ENCODE data around the gene AKIP1.

AKIP1 gene

DNA sequence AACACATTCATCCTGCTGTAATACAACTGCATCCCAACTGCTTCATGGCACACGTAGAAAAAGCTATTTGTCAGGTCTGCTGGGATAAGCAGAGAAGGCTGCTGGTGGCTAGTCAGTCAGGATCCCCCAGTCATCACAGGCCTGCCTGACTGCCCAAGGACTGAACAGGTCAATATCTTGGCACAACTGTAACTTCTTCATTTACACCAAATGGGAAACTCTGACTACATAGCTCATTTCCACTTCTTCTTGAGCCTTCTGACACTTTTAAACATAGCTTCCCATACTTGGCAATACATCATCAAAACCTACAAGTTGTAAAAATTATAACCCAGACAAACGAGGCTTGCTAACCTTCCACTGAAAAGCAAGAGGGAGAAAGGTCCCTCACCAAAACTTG, 50.4 kb downstream of the AKIP1 start:
- Histone ChIP-seq H3K36me3 (replicated peaks in 1 of 2; ENCODE audit: control insufficient read depth in 2 of 2, insufficient read depth in 2 of 2, low read length in 2 of 2) (no peaks in the 10 kb centered on the region), H2AK5ac (ENCODE audit: low read depth, low read length) (no peak overlapping the region), H2BK120ac (ENCODE audit: low read depth, low read length) (no peak overlapping the region), H2BK12ac (ENCODE audit: low read length) (no peak overlapping the region), H2BK5ac (ENCODE audit: low read length) (no peak overlapping the region), H3K4me1 (ENCODE audit: control insufficient read depth in 2 of 2, insufficient read depth in 1 of 2, low read depth in 1 of 2, low read length in 2 of 2) (peaks cover 3 to 13% of the 10 kb centered on the region in 2 donors), H3K4me3 (ENCODE audit: low read length in 2 of 2) (no peak overlapping the region), H3K27me3 (ENCODE audit: control insufficient read depth in 3 of 3, insufficient read depth in 3 of 3, low read depth in 1 of 3, low read length in 3 of 3) (no peaks in the 10 kb centered on the region), H3K9ac (ENCODE audit: low read depth, low read length, poor library complexity) (no peak overlapping the region), H3K18ac (ENCODE audit: low read length) (no peak overlapping the region), H2AFZ (ENCODE audit: low read length) (no peak overlapping the region), H3K27ac (replicated peaks; ENCODE audit: low read length) (no peak overlapping the region), H3K9me3 (replicated peaks in 1 of 2; ENCODE audit: control insufficient read depth in 2 of 2, insufficient read depth in 1 of 2, low read depth in 1 of 2, low read length in 2 of 2) (no peaks in the 10 kb centered on the region), H3K4ac (ENCODE audit: low read length) (no peak overlapping the region), H4K8ac (ENCODE audit: low read depth, low read length) (no peak overlapping the region), H2BK15ac (ENCODE audit: low read length) (no peak overlapping the region), H3K79me1 (ENCODE audit: low read depth, low read length) (no peaks in the 10 kb centered on the region), H3K23ac (ENCODE audit: low read depth, low read length, poor library complexity) (no peak overlapping the region), H3K14ac (ENCODE audit: low read length) (no peak overlapping the region), H4K91ac (ENCODE audit: low read depth, low read length, poor library complexity) (no peak overlapping the region), H3K4me2 (ENCODE audit: insufficient read depth, low read length, poor library complexity, severe bottlenecking) (no peak overlapping the region)
- no peak for DNase-seq (ENCODE audit: low spot score)
- no CpG with 5 or more reads among the region's 2 CpGs for WGBS, 2 donors (ENCODE audit: extremely low coverage in 2 of 2, insufficient read length in 2 of 2, insufficient replicate concordance in 1 of 2)

DNA sequence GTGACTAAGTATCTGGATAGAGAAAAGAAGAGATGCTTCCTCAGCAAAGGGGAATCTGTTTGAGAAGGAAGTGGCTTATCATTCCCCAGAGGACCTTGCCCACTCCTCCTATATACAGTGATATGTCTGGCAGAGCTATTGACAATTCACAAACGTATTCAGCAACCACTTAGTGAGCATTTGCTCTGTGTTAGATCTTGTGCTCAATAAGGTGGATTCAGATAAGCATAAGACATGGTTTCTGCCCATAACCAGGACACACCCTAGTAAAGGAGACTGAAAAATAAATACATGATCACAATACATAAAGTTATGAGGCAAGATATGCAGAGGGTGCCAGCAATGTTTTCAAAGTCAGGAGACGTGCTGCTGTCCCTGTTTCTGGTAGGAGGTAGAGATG, 51.9 kb downstream of the AKIP1 start:
- Histone ChIP-seq H3K4me1 (ENCODE audit: control insufficient read depth in 2 of 2, insufficient read depth in 1 of 2, low read depth in 1 of 2, low read length in 2 of 2) (peaks cover 3 to 13% of the 10 kb centered on the region in 2 donors), H3K27me3 (ENCODE audit: control insufficient read depth in 3 of 3, insufficient read depth in 3 of 3, low read depth in 1 of 3, low read length in 3 of 3) (no peaks in the 10 kb centered on the region), H3K27ac (replicated peaks; ENCODE audit: low read length) (no peak overlapping the region), H2BK15ac (ENCODE audit: low read length) (no peak overlapping the region), H2BK120ac (ENCODE audit: low read depth, low read length) (no peak overlapping the region), H2AK5ac (ENCODE audit: low read depth, low read length) (no peak overlapping the region), H2AFZ (ENCODE audit: low read length) (no peak overlapping the region), H3K9ac (ENCODE audit: low read depth, low read length, poor library complexity) (no peak overlapping the region), H4K91ac (ENCODE audit: low read depth, low read length, poor library complexity) (no peak overlapping the region), H3K79me1 (ENCODE audit: low read depth, low read length) (no peaks in the 10 kb centered on the region), H3K4me3 (ENCODE audit: low read length in 2 of 2) (no peak overlapping the region), H3K18ac (ENCODE audit: low read length) (no peak overlapping the region), H2BK12ac (ENCODE audit: low read length) (no peak overlapping the region), H4K8ac (ENCODE audit: low read depth, low read length) (no peak overlapping the region), H3K4me2 (ENCODE audit: insufficient read depth, low read length, poor library complexity, severe bottlenecking) (no peak overlapping the region), H3K14ac (ENCODE audit: low read length) (no peak overlapping the region), H3K9me3 (replicated peaks in 1 of 2; ENCODE audit: control insufficient read depth in 2 of 2, insufficient read depth in 1 of 2, low read depth in 1 of 2, low read length in 2 of 2) (no peaks in the 10 kb centered on the region), H3K36me3 (replicated peaks in 1 of 2; ENCODE audit: control insufficient read depth in 2 of 2, insufficient read depth in 2 of 2, low read length in 2 of 2) (peaks cover 0 to 5% of the 10 kb centered on the region in 2 donors), H3K23ac (ENCODE audit: low read depth, low read length, poor library complexity) (no peak overlapping the region), H2BK5ac (ENCODE audit: low read length) (no peak overlapping the region), H3K4ac (ENCODE audit: low read length) (no peak overlapping the region)
- no peak for DNase-seq (ENCODE audit: low spot score)
- no CpG with 5 or more reads among the region's 2 CpGs for WGBS, 2 donors (ENCODE audit: extremely low coverage in 2 of 2, insufficient read length in 2 of 2, insufficient replicate concordance in 1 of 2)

DNA sequence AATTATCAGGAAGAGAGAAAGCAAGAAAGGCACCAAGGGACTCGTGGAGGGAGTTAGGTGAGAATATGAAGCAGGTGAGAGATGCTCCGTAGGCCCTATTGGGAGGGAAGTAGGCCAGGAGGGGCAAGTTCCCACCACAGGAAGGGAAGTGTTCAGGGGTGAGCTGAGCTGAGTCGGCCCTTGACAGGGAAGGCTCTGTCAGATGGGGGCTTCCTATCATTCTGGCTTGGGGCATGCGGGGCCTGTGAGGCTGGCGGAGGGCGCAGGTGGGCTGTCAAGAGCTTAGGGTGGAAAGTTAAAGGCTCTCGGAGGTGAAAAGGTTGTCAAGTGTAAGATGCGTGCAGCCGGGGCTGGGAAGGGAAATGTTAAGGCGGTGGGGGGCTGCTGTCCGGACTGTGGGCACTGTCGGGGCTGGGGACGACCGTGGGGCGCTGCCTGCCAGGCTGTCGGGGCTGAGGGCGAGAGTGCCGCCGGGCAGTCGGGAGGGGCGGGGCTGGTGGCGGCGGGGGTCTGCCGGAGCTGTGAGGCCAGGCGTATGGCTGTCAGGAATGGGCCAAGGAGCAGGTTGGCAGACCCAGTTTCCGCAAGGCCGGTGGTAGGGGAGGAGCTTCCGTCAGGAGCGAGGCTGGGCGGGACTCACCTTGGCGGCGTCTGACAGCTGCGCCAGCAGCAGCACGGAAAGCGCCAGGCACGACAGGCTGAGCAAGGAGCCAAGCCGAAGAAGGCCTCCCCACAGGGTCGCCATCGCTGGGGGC, 52.8 kb downstream of the AKIP1 start:
- Histone ChIP-seq H3K9ac (ENCODE audit: low read depth, low read length, poor library complexity) (peak overlapping the region; percentile 88), H4K91ac (ENCODE audit: low read depth, low read length, poor library complexity) (no peak overlapping the region), H2AK5ac (ENCODE audit: low read depth, low read length) (no peak overlapping the region), H2BK5ac (ENCODE audit: low read length) (peak overlapping the region; percentile 27), H2BK15ac (ENCODE audit: low read length) (no peak overlapping the region), H2AFZ (ENCODE audit: low read length) (peak overlapping the region; percentile 100), H3K14ac (ENCODE audit: low read length) (peak overlapping the region; percentile 50), H3K27me3 (ENCODE audit: control insufficient read depth in 3 of 3, insufficient read depth in 3 of 3, low read depth in 1 of 3, low read length in 3 of 3) (no peaks in the 10 kb centered on the region), H3K27ac (replicated peaks; ENCODE audit: low read length) (peak overlapping the region; percentile 29), H3K36me3 (replicated peaks in 1 of 2; ENCODE audit: control insufficient read depth in 2 of 2, insufficient read depth in 2 of 2, low read length in 2 of 2) (peaks cover 0 to 5% of the 10 kb centered on the region in 2 donors), H3K79me1 (ENCODE audit: low read depth, low read length) (no peaks in the 10 kb centered on the region), H3K4me2 (ENCODE audit: insufficient read depth, low read length, poor library complexity, severe bottlenecking) (peak overlapping the region; percentile 97), H3K4me1 (ENCODE audit: control insufficient read depth in 2 of 2, insufficient read depth in 1 of 2, low read depth in 1 of 2, low read length in 2 of 2) (peaks cover 3 to 13% of the 10 kb centered on the region in 2 donors), H3K4me3 (ENCODE audit: low read length in 2 of 2) (peak overlapping the region; percentile 95 to 99), H2BK12ac (ENCODE audit: low read length) (no peak overlapping the region), H3K18ac (ENCODE audit: low read length) (peak overlapping the region; percentile 79), H3K9me3 (replicated peaks in 1 of 2; ENCODE audit: control insufficient read depth in 2 of 2, insufficient read depth in 1 of 2, low read depth in 1 of 2, low read length in 2 of 2) (no peaks in the 10 kb centered on the region), H2BK120ac (ENCODE audit: low read depth, low read length) (no peak overlapping the region), H3K4ac (ENCODE audit: low read length) (no peak overlapping the region), H4K8ac (ENCODE audit: low read depth, low read length) (no peak overlapping the region), H3K23ac (ENCODE audit: low read depth, low read length, poor library complexity) (peak overlapping the region; percentile 67)
- DNase-seq (ENCODE audit: low spot score): no peak
- WGBS, 2 donors (ENCODE audit: extremely low coverage in 2 of 2, insufficient read length in 2 of 2, insufficient replicate concordance in 1 of 2): no CpG with 5 or more reads among the region's 39 CpGs

DNA sequence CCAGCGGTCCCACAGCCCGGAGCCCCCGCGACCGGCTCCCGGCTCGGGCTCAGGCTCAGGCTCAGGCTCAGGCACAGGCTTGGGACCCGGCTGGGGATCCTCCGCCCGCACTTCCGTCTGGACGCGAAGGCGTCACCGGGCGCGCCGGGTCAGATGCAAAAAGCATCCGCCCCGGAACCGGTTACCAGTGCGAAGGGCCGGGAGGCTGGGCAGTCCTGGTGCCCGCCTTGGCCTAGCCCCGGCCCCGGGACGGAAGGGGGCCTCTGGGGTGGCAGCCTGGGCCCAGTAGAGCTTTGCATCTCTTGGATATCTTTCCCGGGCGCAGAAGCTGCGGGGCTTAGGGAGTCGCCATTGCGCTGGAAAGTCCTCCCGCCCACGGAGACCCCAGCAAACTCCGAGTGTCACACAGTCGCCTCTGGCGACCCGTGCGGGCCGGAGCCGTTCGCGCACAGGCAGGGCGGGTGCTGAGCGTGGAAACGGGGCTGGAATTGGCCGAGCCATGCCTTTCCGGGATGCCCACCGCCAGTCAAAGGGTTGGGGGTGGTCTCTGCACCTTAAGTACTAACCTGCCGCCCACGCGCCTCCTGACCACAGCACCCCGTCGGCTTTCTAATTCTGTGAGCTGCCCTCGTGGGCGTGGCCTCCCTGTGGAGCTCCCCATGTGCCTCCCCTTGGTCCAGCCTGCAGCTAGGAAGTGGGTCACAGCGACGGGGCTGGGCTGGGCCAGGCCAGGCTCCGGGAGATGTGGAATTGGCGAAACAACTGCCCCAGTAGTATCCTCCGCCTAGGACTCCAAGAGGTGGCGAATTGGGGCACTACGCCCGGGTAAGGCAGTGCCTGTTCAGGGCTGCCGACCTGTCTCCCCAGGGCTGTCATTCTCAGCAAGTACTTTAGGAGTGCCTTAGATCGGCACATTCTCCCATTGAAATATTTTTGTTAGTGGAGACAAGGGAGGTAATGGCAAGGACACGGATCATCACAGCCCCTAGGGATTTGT, 53.6 kb downstream of the AKIP1 start, which contains the start of gene TMEM9B:
TMEM9B (minus strand) TSS at position 119 of the 997 bp plus-strand sequence. CDS start 129 bp downstream, outside the sequence.
- Histone ChIP-seq H3K9ac (ENCODE audit: low read depth, low read length, poor library complexity) (peak within 1 kb of the TSS; percentile 92), H2AK5ac (ENCODE audit: low read depth, low read length) (no peak within 1 kb of the TSS), H3K4me2 (ENCODE audit: insufficient read depth, low read length, poor library complexity, severe bottlenecking) (peak within 1 kb of the TSS; percentile 97), H3K27me3 (ENCODE audit: control insufficient read depth in 3 of 3, insufficient read depth in 3 of 3, low read depth in 1 of 3, low read length in 3 of 3) (no peaks in the 10 kb centered on the region), H4K8ac (ENCODE audit: low read depth, low read length) (peak within 1 kb of the TSS; percentile 55), H3K4me3 (ENCODE audit: low read length in 2 of 2) (peak within 1 kb of the TSS; percentile 95 to 99), H3K18ac (ENCODE audit: low read length) (peak within 1 kb of the TSS; percentile 89), H2BK15ac (ENCODE audit: low read length) (peak within 1 kb of the TSS; percentile 49), H2BK5ac (ENCODE audit: low read length) (peak within 1 kb of the TSS; percentile 27), H3K36me3 (replicated peaks in 1 of 2; ENCODE audit: control insufficient read depth in 2 of 2, insufficient read depth in 2 of 2, low read length in 2 of 2) (peaks cover 0 to 5% of the 10 kb centered on the region in 2 donors), H2AFZ (ENCODE audit: low read length) (peak within 1 kb of the TSS; percentile 100), H3K9me3 (replicated peaks in 1 of 2; ENCODE audit: control insufficient read depth in 2 of 2, insufficient read depth in 1 of 2, low read depth in 1 of 2, low read length in 2 of 2) (no peaks in the 10 kb centered on the region), H2BK12ac (ENCODE audit: low read length) (no peak within 1 kb of the TSS), H3K27ac (replicated peaks; ENCODE audit: low read length) (peak within 1 kb of the TSS; percentile 90), H2BK120ac (ENCODE audit: low read depth, low read length) (no peak within 1 kb of the TSS), H3K14ac (ENCODE audit: low read length) (peak within 1 kb of the TSS; percentile 50), H3K23ac (ENCODE audit: low read depth, low read length, poor library complexity) (peak within 1 kb of the TSS; percentile 90), H3K4me1 (ENCODE audit: control insufficient read depth in 2 of 2, insufficient read depth in 1 of 2, low read depth in 1 of 2, low read length in 2 of 2) (peaks cover 3 to 10% of the 10 kb centered on the region in 2 donors), H3K4ac (ENCODE audit: low read length) (no peak within 1 kb of the TSS), H3K79me1 (ENCODE audit: low read depth, low read length) (no peaks in the 10 kb centered on the region), H4K91ac (ENCODE audit: low read depth, low read length, poor library complexity) (no peak within 1 kb of the TSS)
- DNase-seq (ENCODE audit: low spot score): peak; percentile 76
- WGBS, 2 donors (ENCODE audit: extremely low coverage in 2 of 2, insufficient read length in 2 of 2, insufficient replicate concordance in 1 of 2): no CpG with 5 or more reads among the region's 67 CpGs

Measured in neuronal stem cell (in vitro differentiated cells).